HFF-Myc (cell line): Measurements from ENCODE around the gene MEIOSIN.

Source experiments
- DNase-seq: peaks from one replicate; pipeline ENCODE4 v3.0.0-alpha.2; 2011; ENCODE audit warnings: low read depth; ENCODE audit errors: extremely low read depth
- H3K4me3 ChIP-seq: replicated peaks from 2 replicates; pipeline ENCODE4 v1.5.1; 2011; ENCODE audit warnings: low read depth, mild to moderate bottlenecking, control low read depth, low read length
- CTCF ChIP-seq: IDR thresholded peaks from 2 replicates; pipeline ENCODE4 v1.5.1; 2012; ENCODE audit warnings: mild to moderate bottlenecking, low read depth, low read length, control low read depth; ENCODE audit errors: missing control alignments

The MEIOSIN gene

GRCh38 chr19:45729800-45730290, 3.4 kb upstream of the MEIOSIN start:
- DNase-seq = no peak
- peak overlapping the region; percentile 95 for H3K4me3 ChIP-seq
- no peak for TF ChIP-seq CTCF

DNA sequence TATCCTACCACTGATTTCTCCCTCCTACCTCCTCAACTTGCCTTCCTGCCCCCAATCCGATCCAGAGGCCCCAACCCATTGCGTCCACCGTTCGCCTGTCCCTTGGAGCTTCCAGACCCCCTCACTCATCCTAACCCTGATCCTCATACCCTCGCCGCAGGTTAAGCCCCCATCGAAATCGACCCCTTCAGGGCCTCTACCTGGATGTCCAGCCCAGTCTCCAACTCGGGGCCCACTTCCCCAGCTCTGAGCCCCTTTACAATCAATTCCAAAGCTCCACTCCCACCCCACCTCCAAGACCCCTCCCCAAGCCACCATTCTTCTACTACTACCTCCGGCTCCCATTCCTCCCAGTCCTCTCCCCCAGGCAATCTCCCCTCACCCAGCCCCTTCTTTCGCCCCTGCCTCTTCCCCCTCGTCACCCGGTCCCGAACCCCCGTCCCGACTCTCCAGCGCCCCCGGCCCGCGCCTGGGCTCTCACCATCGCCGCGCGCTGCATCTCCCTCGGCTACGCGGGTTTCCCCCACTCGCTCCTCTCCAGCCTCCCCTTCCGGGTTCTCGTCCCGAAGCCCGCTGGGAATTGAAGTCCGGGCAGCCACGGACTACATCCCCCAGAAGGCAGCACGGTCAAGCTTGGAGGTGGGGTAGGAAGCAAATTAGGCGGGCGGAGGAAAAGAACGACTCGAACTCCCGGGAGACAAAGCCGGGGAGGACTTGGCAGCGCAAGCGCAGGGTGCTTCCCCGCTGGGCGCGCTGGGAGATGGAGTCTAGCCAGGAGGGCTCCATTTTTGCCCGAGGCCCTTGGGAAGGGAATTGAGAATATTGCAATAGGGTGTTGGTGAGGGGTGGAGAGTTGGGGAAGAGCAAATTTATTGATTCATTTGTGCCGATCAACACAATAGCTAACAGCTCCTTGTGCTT, 2.6 kb upstream of the MEIOSIN start, which contains the start of gene FBXO46:
Gene FBXO46 (minus strand): TSS at position 529 of the 921 bp plus-strand sequence. CDS start 17,401 bp downstream, outside the sequence.
- peak; percentile 94 for DNase-seq
- H3K4me3 ChIP-seq = peak within 1 kb of the TSS; percentile 95
- TF ChIP-seq CTCF = no peak

DNA sequence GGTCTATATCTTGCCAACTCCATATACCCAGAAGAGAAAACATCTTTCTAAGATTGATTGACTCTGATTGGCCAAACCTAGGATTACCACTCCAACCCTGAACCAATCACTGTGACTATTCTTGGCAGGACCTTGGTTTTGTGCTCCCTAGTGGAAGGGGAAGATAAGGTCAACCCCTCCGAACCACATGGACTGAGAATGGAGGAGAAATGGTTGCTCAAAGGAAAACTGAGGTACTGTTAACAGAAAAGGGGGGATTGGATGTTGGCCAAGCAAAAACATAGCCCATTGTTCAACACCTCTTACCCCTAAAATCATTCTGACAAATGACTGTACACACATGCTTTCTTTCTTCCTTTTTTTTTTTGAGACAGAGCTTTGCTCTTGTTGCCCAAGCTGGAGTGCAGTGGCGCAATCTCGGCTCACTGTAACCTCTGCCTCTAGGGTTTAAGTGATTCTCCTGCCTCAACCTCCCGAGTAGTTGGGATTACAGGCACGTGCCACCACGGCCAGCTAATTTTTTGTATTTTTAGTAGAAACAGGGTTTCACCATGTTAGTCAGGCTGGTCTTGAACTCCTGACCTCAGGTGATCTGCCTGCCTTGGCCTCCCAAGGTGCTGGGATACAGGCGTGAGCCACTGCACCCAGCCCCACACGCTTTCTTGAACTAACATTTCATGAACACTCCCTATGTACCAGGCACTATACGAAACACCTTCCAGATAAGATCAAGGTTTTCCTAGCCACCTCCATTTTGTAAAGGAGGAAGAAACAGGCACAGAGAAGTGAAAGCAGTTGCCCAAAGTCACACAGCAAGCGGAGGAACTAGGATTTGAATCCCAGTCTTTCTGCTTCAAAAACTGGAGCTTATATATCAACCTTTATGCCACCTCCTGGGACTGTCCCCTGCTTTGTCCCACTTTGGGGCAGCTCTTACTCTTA, 6.5 kb downstream of the MEIOSIN start:
- no peak overlapping the region for H3K4me3 ChIP-seq
- no peak for TF ChIP-seq CTCF
- no peak for DNase-seq

DNA sequence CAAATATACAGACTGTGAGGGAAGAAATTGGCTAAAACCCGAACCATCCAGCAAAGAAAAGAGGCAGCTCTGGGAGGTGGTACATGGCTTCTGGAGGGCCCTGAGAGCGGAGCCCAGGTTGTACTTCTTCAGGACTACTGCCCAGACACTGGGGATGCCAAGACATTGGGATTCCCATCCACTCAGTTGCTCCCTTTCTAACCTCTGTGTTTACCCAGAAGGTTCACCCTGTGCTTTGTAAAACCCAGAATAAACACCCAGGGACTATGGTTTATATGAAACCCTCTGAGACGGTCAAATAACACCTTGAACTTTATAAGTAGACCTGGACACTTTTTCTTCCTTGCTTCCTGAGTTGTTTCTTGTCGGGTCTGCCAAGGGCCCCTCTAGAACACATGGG, 9.7 kb downstream of the MEIOSIN start:
- TF ChIP-seq CTCF = no peak
- DNase-seq = no peak
- H3K4me3 ChIP-seq = no peak overlapping the region

GRCh38 chr19:45745606-45746005, 12.4 kb downstream of the MEIOSIN start:
- TF ChIP-seq CTCF = no peak

GRCh38 chr19:45746866-45747265, 13.6 kb downstream of the MEIOSIN start:
- no peak overlapping the region for H3K4me3 ChIP-seq
- TF ChIP-seq CTCF = no peak
- no peak for DNase-seq

More at GRCh38 chr19:45745606-45746005, 12.4 kb downstream of the MEIOSIN start:
- DNase-seq = no peak
- H3K4me3 ChIP-seq = no peak overlapping the region
